ENCODE data around the gene PRTFDC1. TPM values are rescaled to one million over a fixed set of nuclear protein-coding genes. Genes with fewer than 3 reads are reported as not detected.

PRTFDC1 gene
- total and polyA plus RNA-seq, 8 donors: 1.2 to 21.6 (median 12.4) TPM; not detected in 1

GRCh38 chr10:24931236-24931635, 21.2 kb downstream of the PRTFDC1 start:
- no peak overlapping the region for H3K27ac ChIP-seq
- H3K36me3 ChIP-seq: peaks cover 0 to 5% (median 0%) of the 10 kb centered on the region in 4 donors
- H3K9me3 ChIP-seq: no peaks in the 10 kb centered on the region
- no peak overlapping the region for H3K4me3 ChIP-seq
- intact Hi-C loops (cut with DNase I; ENCODE audit: low total_unique reads): no loop called here
- 81 to 100% (median 96%) methylated on average over 1 of the region's 1 CpG for WGBS, 5 donors
- H3K4me1 ChIP-seq: peaks cover 0 to 5% (median 0%) of the 10 kb centered on the region in 4 donors
- no peak for TF ChIP-seq EP300 (IDR thresholded peaks at IDR 0.05)
- TF ChIP-seq CTCF (IDR thresholded peaks at IDR 0.05): no peak
- TF ChIP-seq POLR2A (IDR thresholded peaks at IDR 0.05): no peak
- no peak for TF ChIP-seq POLR2AphosphoS5 (IDR thresholded peaks at IDR 0.05)
- no peak for DNase-seq
- H3K27me3 ChIP-seq: no peaks in the 10 kb centered on the region

GRCh38 chr10:24930427-24930826, 22.0 kb downstream of the PRTFDC1 start:
- intact Hi-C loops (cut with DNase I; ENCODE audit: low total_unique reads): no loop called here
- WGBS, 5 donors: 74 to 92% (median 89%) methylated on average over 2 of the region's 2 CpGs
- Histone ChIP-seq H3K4me3 (no peak overlapping the region), H3K9me3 (no peaks in the 10 kb centered on the region), H3K27ac (no peak overlapping the region), H3K36me3 (peaks cover 0 to 2% (median 0%) of the 10 kb centered on the region in 4 donors), H3K27me3 (no peaks in the 10 kb centered on the region), H3K4me1 (peaks cover 0 to 5% (median 0%) of the 10 kb centered on the region in 4 donors)
- DNase-seq: no peak
- TF ChIP-seq POLR2A (IDR thresholded peaks at IDR 0.05) (no peak), EP300 (IDR thresholded peaks at IDR 0.05) (no peak), CTCF (IDR thresholded peaks at IDR 0.05) (no peak), POLR2AphosphoS5 (IDR thresholded peaks at IDR 0.05) (no peak)

- WGBS, 5 donors: 93 to 98% (median 96%) methylated on average over 4 of the region's 4 CpGs
- no peak for TF ChIP-seq CTCF (IDR thresholded peaks at IDR 0.05)
- H3K27me3 ChIP-seq: no peaks in the 10 kb centered on the region
- DNase-seq: no peak
- H3K9me3 ChIP-seq: peaks cover 0 to 3% (median 0%) of the 10 kb centered on the region in 4 donors
- intact Hi-C loops (cut with DNase I; ENCODE audit: low total_unique reads): no loop called here
- H3K27ac ChIP-seq: no peak overlapping the region
- no peak overlapping the region for H3K4me3 ChIP-seq
- no peaks in the 10 kb centered on the region for H3K36me3 ChIP-seq
- H3K4me1 ChIP-seq: peaks cover 0 to 5% (median 0%) of the 10 kb centered on the region in 4 donors
Measured at GRCh38 chr10:24929904-24930303, 22.5 kb downstream of the PRTFDC1 start.

- intact Hi-C loops (cut with DNase I; ENCODE audit: low total_unique reads): no loop called here
- WGBS, 5 donors: 69 to 93% (median 86%) methylated on average over 4 of the region's 4 CpGs
- no peak for DNase-seq
- Histone ChIP-seq H3K27me3 (no peaks in the 10 kb centered on the region), H3K4me1 (peaks cover 0 to under 1% (median 0%) of the 10 kb centered on the region in 4 donors), H3K4me3 (no peak overlapping the region), H3K36me3 (no peaks in the 10 kb centered on the region), H3K9me3 (peaks cover 0 to 6% (median 0%) of the 10 kb centered on the region in 4 donors), H3K27ac (no peak overlapping the region)
- no peak for TF ChIP-seq POLR2A (IDR thresholded peaks at IDR 0.05)
- no peak for TF ChIP-seq CTCF (IDR thresholded peaks at IDR 0.05)
- no peak for TF ChIP-seq POLR2AphosphoS5 (IDR thresholded peaks at IDR 0.05)
- no peak for TF ChIP-seq EP300 (IDR thresholded peaks at IDR 0.05)
Measured at GRCh38 chr10:24929056-24929544, 23.3 kb downstream of the PRTFDC1 start.
